Stimulated activated CD4-positive, alpha-beta T cell treated with anti-CD3 and anti-CD28 coated beads, Interleukin-15, amount 100 ng/mL, for 48 hours (primary cell): ENCODE data around the gene SDHAF4.
"Not testable (repeated sequence)": the region's sequence is repeated elsewhere in the genome, so short reads cannot be mapped to it uniquely, and the experiment has no call there.

Source experiments
- DNase-seq, 2 donors: peaks; one replicate each; pipeline ENCODE4 v3.0.0-alpha.2; 2020; ENCODE audit warnings: low read depth in 2 of 2

The SDHAF4 gene

DNA sequence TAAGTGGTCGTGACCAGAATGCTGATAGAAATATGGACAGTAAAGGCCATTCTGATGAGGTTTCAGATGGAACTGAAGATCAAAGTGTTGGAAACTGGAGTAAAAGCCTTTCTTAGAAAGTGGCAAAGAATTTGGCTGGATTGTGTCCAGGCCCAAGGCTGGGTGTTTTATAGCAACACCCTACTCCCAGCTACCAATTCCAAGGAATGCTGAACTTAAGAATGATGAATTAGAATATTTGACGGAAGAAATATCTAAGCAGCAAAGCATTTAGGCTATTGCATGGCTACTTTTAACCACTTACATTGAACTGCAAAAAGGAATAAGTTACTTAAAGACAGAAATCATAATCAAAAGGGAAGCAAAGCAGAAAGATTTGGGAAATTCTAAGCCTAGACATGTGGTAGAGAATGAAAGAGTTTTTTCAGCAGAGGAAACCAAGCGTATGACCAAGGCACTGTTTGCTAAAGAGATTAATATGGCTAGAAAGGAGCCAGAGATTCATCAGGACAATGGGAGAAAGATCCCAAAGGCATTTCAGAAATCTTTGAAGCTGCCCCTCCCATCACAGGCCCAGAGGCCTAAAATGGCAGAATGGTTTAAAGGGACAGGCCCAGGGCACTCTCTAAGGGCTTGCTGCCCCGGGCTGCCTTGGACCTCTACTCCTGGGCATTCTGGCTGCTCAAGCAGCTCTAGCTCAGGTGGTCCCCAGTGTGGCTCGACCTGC is 25.8 kb downstream of the SDHAF4 start:
- no peak for DNase-seq

DNA sequence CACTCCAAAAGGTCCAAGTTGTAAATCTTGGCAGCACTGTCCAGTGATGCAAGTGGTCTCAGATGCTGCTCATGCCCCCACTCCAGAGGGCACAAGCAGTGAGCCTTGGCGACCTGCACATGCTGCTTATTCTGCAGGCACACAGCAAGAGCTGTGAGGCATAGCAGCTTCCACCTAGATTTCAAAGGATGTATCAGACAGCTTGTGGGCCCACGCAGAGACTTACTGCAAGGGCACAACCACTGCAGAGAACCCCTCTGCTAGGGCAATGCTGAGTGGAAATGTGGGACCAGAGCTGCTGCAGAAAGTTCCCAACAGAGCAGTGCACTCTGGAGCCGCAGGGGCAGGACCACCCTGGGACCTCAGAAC is 26.4 kb downstream of the SDHAF4 start:
- DNase-seq, result no peak

DNA sequence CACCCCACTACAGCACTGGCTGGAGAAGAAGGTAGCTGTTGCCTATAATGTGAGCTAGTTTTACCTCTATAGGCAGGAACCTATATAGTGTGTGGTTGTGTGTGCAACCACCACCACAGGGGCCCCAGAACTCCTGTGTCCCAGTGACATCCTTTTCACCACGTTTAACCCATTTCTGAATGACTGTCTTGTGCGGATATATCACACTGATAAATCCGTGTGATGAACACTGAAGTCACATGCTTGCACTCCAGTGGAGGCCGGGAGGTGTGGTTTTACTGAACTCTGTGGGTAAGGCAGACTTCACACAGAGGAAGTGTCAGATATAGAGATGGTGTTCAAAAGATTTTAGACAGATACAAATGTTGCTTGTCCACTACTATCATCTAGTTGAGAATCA is 32.5 kb downstream of the SDHAF4 start:
- DNase-seq, result no peak

DNA sequence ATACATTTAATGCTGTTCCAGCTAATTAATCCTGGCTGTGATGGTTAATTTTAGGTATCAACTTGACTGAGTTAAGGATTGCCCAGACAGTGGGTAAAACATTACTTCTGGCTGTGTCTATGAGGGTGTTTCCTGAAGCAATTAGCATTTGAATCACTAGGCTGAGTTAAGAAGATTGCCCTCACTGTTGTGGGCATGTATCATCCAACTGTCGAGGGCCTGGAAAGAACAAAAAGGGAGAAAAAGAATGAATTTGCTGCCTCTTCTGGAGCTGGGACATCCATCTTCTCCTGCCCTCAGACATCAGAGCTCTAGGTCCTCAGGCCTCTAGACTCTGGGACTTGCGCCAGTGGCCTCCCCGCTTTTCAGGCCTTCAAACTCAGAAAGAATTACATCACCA is 34.3 kb downstream of the SDHAF4 start:
- no peak for DNase-seq

DNA sequence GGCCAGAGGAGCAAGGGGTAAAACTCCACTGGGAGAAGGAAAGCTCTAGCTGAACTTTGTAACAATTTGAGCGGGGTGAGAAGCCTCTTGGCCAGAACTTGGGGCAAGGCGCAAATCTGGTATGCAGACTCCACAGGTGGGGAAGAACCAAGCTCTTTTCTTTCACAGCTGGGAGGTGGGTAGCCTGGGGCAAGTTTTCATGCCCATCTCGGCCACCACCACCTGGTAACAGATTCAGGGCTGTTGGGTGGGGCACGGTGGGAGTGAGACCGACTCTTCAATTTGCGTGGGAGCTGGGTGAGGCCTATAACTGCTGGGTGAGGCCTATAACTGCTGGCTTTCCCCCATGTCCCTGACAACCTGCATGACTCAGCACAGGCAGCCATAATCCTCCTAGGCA is 37.5 kb downstream of the SDHAF4 start:
- DNase-seq, result no peak

DNA sequence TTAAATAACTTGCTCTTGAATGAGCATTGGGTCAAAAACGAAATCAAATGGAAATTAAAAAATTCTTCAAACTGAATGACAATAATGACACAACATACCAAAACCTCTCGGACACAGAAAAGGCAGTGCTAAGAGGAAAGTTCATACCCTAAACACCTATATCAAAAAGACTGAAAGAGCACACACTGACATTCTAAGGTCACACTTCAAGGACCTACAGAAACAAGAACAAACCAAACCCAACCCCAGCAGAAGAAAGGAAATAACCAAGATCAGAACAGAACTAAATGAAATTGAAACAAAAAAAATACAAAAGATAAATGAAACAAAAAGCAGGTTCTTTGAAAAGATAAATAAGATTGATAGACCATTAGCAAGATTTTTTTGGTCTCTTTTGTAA is 40.6 kb downstream of the SDHAF4 start:
- DNase-seq, result not testable (repeated sequence)

DNA sequence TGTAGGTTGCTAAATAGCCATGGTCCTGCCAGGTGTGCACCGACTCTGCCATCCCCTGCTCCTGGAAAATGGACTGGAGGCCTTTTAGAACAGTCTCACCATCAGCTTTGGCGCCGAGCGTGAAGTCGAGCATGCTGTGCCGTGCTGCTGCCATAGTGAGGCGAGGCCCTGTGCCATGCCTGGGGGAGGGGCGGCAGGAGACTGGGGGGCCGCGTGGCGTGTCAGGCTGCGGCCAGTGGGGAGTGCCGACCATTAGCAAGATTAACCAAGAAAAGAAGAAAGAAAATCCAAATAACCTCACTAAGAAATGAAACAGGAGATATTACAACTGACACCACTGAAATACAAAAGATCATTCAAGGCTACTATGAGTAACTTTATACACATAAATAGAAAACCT is 42.5 kb downstream of the SDHAF4 start:
- DNase-seq, result not testable (repeated sequence)

DNA sequence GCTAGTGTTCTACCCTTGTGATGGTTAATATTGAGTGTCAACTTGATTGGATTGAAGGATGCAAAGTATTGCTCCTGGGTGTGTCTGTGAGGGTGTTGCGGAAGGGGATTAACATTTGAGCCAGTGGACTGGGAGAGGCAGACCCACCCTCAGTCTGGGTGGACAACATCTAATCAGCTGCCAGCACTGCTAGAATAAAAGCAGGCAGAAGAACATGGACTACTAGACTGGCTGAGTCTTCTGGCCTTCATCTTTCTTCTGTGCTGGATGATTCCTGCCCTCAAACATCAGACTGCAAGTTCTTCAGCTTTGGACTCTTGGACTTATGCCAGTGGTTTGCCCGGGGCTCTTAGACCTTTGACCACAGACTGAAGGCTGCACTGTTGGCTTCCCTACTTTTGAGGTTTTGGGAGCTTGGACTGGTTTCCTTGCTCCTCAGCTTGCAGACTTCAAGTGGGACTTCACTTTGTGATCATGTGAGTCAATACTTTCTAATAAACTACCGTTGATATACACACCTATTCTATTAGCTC is 50.1 kb downstream of the SDHAF4 start:
- DNase-seq, result no peak

DNA sequence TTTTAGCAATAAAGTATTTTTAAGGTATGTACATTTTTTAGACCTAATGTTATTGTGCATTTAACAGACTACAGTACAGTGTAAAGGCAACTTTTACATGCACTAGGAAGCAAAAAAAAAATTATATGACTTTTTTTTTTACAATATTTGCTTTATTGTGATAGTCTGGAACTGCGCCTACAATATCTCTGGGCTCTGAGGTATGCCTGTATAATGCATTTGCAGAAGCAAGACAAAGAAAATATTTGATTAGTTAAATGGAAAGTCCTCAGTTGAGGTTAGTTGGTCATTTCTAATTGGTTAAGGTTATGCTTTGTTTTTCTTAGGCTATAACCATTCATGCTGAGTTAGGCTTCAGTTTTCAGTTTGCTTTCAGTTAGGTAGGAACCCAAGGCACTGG is 54.0 kb downstream of the SDHAF4 start:
- DNase-seq, result no peak

DNA sequence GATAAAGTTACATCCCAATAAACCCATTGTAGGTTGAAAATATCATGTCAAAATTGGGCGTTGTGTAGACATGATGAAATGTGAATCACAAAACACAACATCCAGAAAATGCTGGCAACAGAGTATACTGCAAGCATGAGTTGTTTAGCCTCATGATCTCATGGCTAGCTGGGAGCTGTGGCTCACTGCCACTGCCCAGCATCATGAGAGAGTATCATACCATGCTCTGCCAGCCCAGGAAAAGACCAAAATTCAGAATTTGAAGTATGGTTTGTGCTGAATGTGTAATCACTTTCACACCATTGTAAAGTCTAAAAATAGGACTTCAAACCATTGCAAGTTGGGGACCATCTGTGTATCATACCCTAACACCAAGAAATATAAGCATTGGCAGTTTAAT is 55.7 kb downstream of the SDHAF4 start:
- DNase-seq, result no peak

DNA sequence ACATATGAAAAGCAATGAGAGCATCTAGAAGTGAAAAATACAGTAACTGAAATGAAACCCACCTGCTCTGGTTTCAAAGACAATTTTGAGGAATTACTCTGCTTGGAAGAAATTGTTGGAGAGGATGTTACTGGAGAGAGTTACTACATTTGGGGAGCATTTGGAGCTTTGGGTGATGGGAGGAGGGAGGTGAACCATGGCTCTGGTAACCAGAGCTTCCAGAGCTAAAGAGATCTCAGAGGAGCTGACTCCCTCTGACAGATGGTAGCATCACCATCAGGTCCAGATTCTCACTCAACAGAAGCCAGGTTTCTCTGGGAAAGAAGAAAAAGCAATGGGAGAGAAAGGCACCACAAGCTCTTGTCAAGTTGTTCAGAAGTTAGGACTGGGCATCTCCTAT is 58.7 kb downstream of the SDHAF4 start:
- DNase-seq, result no peak

DNA sequence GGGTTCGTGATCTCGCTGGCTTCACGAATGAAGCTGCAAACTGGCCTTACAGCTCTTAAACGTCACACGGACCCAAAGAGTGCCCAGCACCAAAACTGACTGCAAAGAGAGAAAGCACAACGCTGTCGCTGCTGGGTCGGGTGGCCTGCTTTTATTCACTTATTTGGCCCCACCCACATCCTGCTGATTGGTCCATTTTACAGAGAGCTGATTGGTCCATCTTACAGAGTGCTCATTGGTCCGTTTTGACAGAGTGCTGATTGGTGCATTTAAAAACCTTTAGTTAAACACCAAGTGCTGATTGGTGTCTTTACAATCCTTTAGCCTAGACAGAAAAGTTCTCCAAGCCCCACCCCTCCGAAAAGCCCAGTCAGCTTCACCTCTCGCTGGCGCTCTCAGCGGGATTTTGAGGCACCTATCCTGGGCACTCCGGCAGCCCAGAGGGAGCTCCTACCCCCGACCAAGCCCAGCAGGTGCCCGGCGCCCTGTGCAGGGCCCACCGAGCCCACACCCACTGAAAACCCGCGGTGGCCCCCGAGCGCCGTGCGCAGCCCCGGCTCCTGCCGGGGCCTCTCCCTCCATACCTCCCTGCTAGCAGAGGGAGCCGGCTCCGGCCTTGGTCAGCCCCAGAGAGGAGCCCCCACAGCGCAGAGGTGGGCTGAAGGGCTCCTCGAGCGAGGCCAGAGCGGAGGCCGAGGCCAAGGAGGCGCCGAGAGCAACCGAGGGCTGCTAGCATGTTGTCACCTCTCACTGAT is 60.9 kb downstream of the SDHAF4 start:
- DNase-seq, result no peak

DNA sequence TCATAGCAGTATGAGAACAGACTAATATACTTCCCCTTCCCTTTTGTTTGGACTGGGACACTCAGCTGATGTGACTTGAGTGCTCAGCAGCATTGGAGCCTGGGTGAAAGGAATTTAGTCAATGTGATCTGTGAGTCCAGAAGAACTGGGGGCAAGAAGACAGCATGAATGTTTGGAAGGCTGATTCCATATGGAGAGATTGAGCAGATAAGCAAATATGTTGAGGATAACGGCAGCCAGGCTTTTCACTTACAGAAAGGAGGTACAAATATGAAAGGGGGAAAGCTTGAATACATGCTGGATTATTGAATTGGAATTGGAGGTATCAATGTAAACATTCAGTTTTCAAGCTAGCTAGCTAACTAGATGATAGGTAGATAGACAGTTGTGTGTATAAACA is 63.2 kb downstream of the SDHAF4 start:
- no peak for DNase-seq

DNA sequence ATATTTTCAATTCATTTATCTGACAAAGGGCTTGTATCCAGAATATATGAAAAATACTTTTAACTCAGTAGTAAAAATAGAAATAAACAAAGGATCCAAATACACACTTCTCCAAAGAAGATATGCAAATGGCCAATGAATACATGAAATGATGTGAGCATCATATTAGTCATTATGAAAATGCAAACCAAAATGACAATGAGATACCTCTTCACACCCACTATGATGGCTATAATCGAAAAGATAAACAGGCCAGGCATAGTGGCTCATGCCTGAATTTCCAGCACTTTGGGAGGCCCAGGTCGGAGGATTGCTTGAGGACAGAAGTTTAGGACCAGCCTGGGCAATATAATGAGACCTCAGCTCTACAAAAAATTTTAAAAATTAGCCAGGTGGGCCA is 67.1 kb downstream of the SDHAF4 start:
- DNase-seq, result no peak

DNA sequence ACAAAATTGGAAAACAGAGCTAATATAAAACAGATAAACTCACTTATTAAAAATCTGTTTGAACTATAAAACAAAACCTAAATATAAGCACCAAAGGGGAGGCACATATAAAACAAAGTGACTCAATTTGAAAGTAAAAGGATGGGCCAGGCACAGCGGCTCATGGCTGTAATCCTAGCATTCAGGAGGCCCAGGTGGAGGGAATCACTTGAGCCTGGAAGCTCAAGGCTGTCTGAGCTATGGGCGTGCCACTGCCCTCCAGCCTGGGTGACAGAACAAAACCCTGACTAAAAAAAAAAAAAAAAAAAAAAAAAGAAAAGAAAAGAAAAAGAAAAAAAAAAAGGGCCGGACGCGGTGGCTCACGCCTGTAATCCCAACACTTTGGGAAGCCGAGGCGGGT is 69.9 kb downstream of the SDHAF4 start:
- no peak for DNase-seq

DNA sequence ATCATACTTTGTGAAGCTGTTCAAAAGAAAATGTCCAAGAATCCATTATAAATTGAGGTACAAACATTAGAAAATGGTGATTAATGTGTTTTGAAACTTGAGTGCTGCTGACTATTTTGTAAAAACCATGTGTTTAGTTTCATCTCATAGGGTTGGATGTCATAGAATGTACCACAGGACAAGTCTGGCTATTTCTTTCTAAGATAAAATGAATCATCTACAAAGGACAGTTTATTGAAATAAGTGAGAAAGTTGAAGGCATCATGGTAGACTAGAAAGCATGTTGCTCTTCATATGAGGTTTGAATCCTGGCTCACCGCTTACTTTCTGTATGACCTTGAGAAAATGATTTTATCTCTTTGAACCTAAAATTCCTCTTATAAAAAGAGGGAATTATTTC is 71.7 kb downstream of the SDHAF4 start:
- no peak for DNase-seq
